Chondrocyte (in vitro differentiated cells): Measurements from ENCODE around the gene MAST2. TPM values are rescaled to one million over a fixed set of nuclear protein-coding genes. Genes with fewer than 3 reads are reported as not detected.

Experiments used
- DNase-seq: peaks from one replicate; pipeline ENCODE4 v3.0.0; 2021; ENCODE audit warnings: mixed read lengths, low spot score
- H3K27ac Mint-ChIP-seq: one replicate; pipeline ENCODE4 v1.8.0; 2021; ENCODE audit warnings: mild to moderate bottlenecking, moderate library complexity, mixed read lengths; ENCODE audit not compliant: unreplicated experiment
- H3K27me3 Mint-ChIP-seq: 2 replicates; pipeline ENCODE4 v1.8.0; 2021; ENCODE audit warnings: low read depth, mixed read lengths
- H3K36me3 Mint-ChIP-seq: 2 replicates; pipeline ENCODE4 v1.8.0; 2021; ENCODE audit warnings: low read depth, mixed read lengths
- H3K4me1 Mint-ChIP-seq: 2 replicates; pipeline ENCODE4 v1.8.0; 2021; ENCODE audit warnings: low read depth, mild to moderate bottlenecking, mixed read lengths
- H3K4me3 Mint-ChIP-seq: one replicate; pipeline ENCODE4 v1.8.0; 2021; ENCODE audit warnings: mild to moderate bottlenecking, moderate library complexity, mixed read lengths; ENCODE audit not compliant: unreplicated experiment
- H3K9me3 Mint-ChIP-seq: 2 replicates; pipeline ENCODE4 v1.8.0; 2021; ENCODE audit warnings: low read depth, mixed read lengths
- CTCF ChIP-seq: fragments of 200-600 bp; sonication (generic); IDR thresholded peaks from 2 replicates; pipeline ENCODE4 v1.5.0; 2021; ENCODE audit warnings: antibody characterized with exemption, mild to moderate bottlenecking, moderate library complexity
- total RNA-seq: library from RNA; stranded (reverse); gene quantifications from 3 replicates; pipeline ENCODE4 v1.2.1, GENCODE V29; 2021

Gene MAST2
- total RNA-seq, 1 donor from 2014 or later: 53.2 TPM

- Mint-ChIP-seq H3K4me3 (peak overlapping the region; percentile 47), H3K27me3 (no peaks in the 10 kb centered on the region)
These were observed 88.8 kb downstream of the MAST2 start for GRCh38 chr1:45892068-45892785.

GRCh38 chr1:45894331-45894730 is 90.9 kb downstream of the MAST2 start:
- peaks cover 2% of the 10 kb centered on the region for H3K36me3 Mint-ChIP-seq
- no peak overlapping the region for H3K4me3 Mint-ChIP-seq
- no peak for DNase-seq
- peaks cover 22% of the 10 kb centered on the region for H3K4me1 Mint-ChIP-seq
- no peak overlapping the region for H3K27ac Mint-ChIP-seq
- TF ChIP-seq CTCF: no peak
- H3K9me3 Mint-ChIP-seq: no peaks in the 10 kb centered on the region
- H3K27me3 Mint-ChIP-seq: no peaks in the 10 kb centered on the region

More at GRCh38 chr1:45892068-45892785, 88.8 kb downstream of the MAST2 start:
- peaks cover 30% of the 10 kb centered on the region for H3K4me1 Mint-ChIP-seq
- peak overlapping the region; percentile 98 for H3K27ac Mint-ChIP-seq
- no peaks in the 10 kb centered on the region for H3K9me3 Mint-ChIP-seq
- no peak for TF ChIP-seq CTCF
- H3K36me3 Mint-ChIP-seq: peaks cover 2% of the 10 kb centered on the region
- no peak for DNase-seq

GRCh38 chr1:45894921-45895320 is 91.5 kb downstream of the MAST2 start:
- H3K27me3 Mint-ChIP-seq: no peaks in the 10 kb centered on the region
- no peak overlapping the region for H3K4me3 Mint-ChIP-seq

GRCh38 chr1:45895406-45895805 is 92.0 kb downstream of the MAST2 start:
- TF ChIP-seq CTCF: no peak
- Mint-ChIP-seq H3K27ac (no peak overlapping the region), H3K36me3 (no peaks in the 10 kb centered on the region), H3K4me1 (peaks cover 22% of the 10 kb centered on the region), H3K9me3 (no peaks in the 10 kb centered on the region), H3K4me3 (no peak overlapping the region), H3K27me3 (no peaks in the 10 kb centered on the region)
- no peak for DNase-seq

More at GRCh38 chr1:45894921-45895320, 91.5 kb downstream of the MAST2 start:
- no peak for TF ChIP-seq CTCF
- peaks cover 22% of the 10 kb centered on the region for H3K4me1 Mint-ChIP-seq
- no peak for DNase-seq
- H3K9me3 Mint-ChIP-seq: no peaks in the 10 kb centered on the region
- H3K27ac Mint-ChIP-seq: no peak overlapping the region
- H3K36me3 Mint-ChIP-seq: peaks cover under 1% of the 10 kb centered on the region

- H3K36me3 Mint-ChIP-seq: no peaks in the 10 kb centered on the region
- H3K27me3 Mint-ChIP-seq: no peaks in the 10 kb centered on the region
- peaks cover 2% of the 10 kb centered on the region for H3K9me3 Mint-ChIP-seq
- no peak overlapping the region for H3K4me3 Mint-ChIP-seq
- no peak for TF ChIP-seq CTCF
- no peak overlapping the region for H3K27ac Mint-ChIP-seq
- H3K4me1 Mint-ChIP-seq: no peaks in the 10 kb centered on the region
- DNase-seq: no peak
These were observed 103.5 kb downstream of the MAST2 start for GRCh38 chr1:45906883-45907282.
